A549 (cell line): ENCODE results near the gene RTN4RL2. TPM values are rescaled to one million over a fixed set of nuclear protein-coding genes. Genes with fewer than 3 reads are reported as not detected.
A peak's percentile ranks its signal among the peaks of the same experiment; 100 is the strongest.

Source experiments
- ATAC-seq, 2 experiments: fragments of 200-7000 bp in 1 of 2; fragments of >200 bp in 1 of 2; cut with Nextera tagmentation in 1 of 2; cut with Tn5 transposase in 1 of 2; 3 replicates each; pipeline versions ENCODE4 v1.8.0 to v1.9.1; 2018 to 2020; ENCODE audit warnings: mild to moderate bottlenecking in 1 of 2, moderate library complexity in 1 of 2
- CTCF ChIA-PET: fragments of 300-600 bp; sonication (Branson Sonifier 250); formaldehyde crosslinking; extraction: SDS; loops from one replicate; lab custom pipeline; 2021; ENCODE audit warnings: antibody characterized with exemption, inconsistent platforms; lab: Yijun Ruan, JAX
- POLR2A ChIA-PET: fragments of 350-600 bp; formaldehyde crosslinking; extraction: SDS; loops from one replicate; lab custom pipeline; 2021; ENCODE audit warnings: antibody characterized with exemption, inconsistent platforms; lab: Yijun Ruan, JAX
- DNase-seq, 2 experiments: peaks; one replicate each; pipeline versions ENCODE4 v3.0.0 to v3.0.0-alpha.2; 2011 to 2016; ENCODE audit warnings: low read depth in 1 of 2, low spot score in 1 of 2
- FAIRE-seq: peaks from 2 replicates; lab custom pipeline; 2011; peaks lifted over from hg19 to GRCh38; lab: Jason Lieb, UNC
- H3K27ac ChIP-seq, 2 experiments: fragments of >200 bp; sonication (Bioruptor Twin); formaldehyde crosslinking; 3 replicates each; pipeline ENCODE4 v1.5.1; 2016 to 2017
- H3K4me1 ChIP-seq: fragments of >200 bp; sonication (Bioruptor Twin); formaldehyde crosslinking; 3 replicates; pipeline ENCODE4 v1.6.1; 2016
- H3K4me2 ChIP-seq: fragments of >200 bp; sonication (Bioruptor Twin); formaldehyde crosslinking; 3 replicates; pipeline ENCODE4 v1.6.1; 2016
- H3K4me3 ChIP-seq: fragments of >200 bp; sonication (Bioruptor Twin); formaldehyde crosslinking; 3 replicates; pipeline ENCODE4 v1.5.1; 2016
- H3K9me3 ChIP-seq: fragments of >200 bp; sonication (Bioruptor Twin); formaldehyde crosslinking; 3 replicates; pipeline ENCODE4 v1.6.1; 2016
- CBX2 ChIP-seq: fragments of 200-600 bp; sonication (generic); IDR thresholded peaks from 2 replicates; pipeline ENCODE4 v1.6.1; 2016; ENCODE audit warnings: low read depth, mild to moderate bottlenecking, borderline replicate concordance
- CBX8 ChIP-seq: fragments of 200-600 bp; sonication (generic); IDR thresholded peaks from 2 replicates; pipeline ENCODE4 v1.6.1; 2016
- CHD2 ChIP-seq: fragments of 150-350 bp; IDR thresholded peaks from 2 replicates; pipeline ENCODE4 v1.6.1; 2014; ENCODE audit warnings: low read length; ENCODE audit not compliant: partially characterized antibody
- E2F6 ChIP-seq: IDR thresholded peaks from 2 replicates; pipeline ENCODE4 v1.6.1; 2012; ENCODE audit warnings: low read depth, borderline replicate concordance
- EHF ChIP-seq: fragments of 250-450 bp; sonication (Bioruptor Pico); IDR thresholded peaks from 2 replicates; pipeline ENCODE4 v1.5.0; 2020; ENCODE audit warnings: mild to moderate bottlenecking
- EHMT2 ChIP-seq: fragments of 200-600 bp; sonication (generic); IDR thresholded peaks from 2 replicates; pipeline ENCODE4 v1.6.1; 2016; ENCODE audit warnings: antibody characterized with exemption, low read depth, mild to moderate bottlenecking, moderate library complexity
- ELK1 ChIP-seq: fragments of 150-350 bp; IDR thresholded peaks from 2 replicates; pipeline ENCODE4 v1.6.1; 2014; ENCODE audit warnings: low read depth, mild to moderate bottlenecking, low read length
- EP300 ChIP-seq, 2 experiments: fragments of >200 bp; sonication (Bioruptor Twin); formaldehyde crosslinking; IDR thresholded peaks; 2 replicates in 1 of 2; 3 replicates in 1 of 2; pipeline ENCODE4 v1.6.1; 2016 to 2017
- GATA3 ChIP-seq: IDR thresholded peaks from 2 replicates; pipeline ENCODE4 v1.6.1; 2012; ENCODE audit warnings: borderline replicate concordance
- HDAC2 ChIP-seq: fragments of 200-600 bp; sonication (generic); IDR thresholded peaks from 2 replicates; pipeline ENCODE4 v1.6.1; 2016
- KDM1A ChIP-seq: fragments of 200-600 bp; sonication (generic); IDR thresholded peaks from 2 replicates; pipeline ENCODE4 v1.6.1; 2016; ENCODE audit warnings: low read depth, mild to moderate bottlenecking
- MAFK ChIP-seq: fragments of 450-650 bp; IDR thresholded peaks from 2 replicates; pipeline ENCODE4 v1.6.1; 2014; ENCODE audit not compliant: partially characterized antibody
- NPAS2 ChIP-seq: fragments of 250-450 bp; sonication (Bioruptor Pico); IDR thresholded peaks from 2 replicates; pipeline ENCODE4 v1.8.0; 2022; ENCODE audit warnings: mild to moderate bottlenecking, moderate library complexity, borderline replicate concordance
- PHF8 ChIP-seq: fragments of 200-600 bp; sonication (generic); IDR thresholded peaks from 2 replicates; pipeline ENCODE4 v1.6.1; 2016; ENCODE audit warnings: low read depth, mild to moderate bottlenecking, antibody characterized with exemption, moderate library complexity, borderline replicate concordance
- POLR2A ChIP-seq: IDR thresholded peaks from 2 replicates; pipeline ENCODE4 v1.6.1; 2012; ENCODE audit warnings: mild to moderate bottlenecking, low read length
- RNF2 ChIP-seq: fragments of 200-600 bp; sonication (generic); IDR thresholded peaks from 2 replicates; pipeline ENCODE4 v1.6.1; 2016; ENCODE audit warnings: low read depth, mild to moderate bottlenecking, antibody characterized with exemption, moderate library complexity, borderline replicate concordance
- SREBF2 ChIP-seq: fragments of 450-650 bp; IDR thresholded peaks from 2 replicates; pipeline ENCODE4 v1.6.1; 2014; ENCODE audit warnings: mild to moderate bottlenecking, moderate library complexity
- USF2 ChIP-seq: fragments of 450-650 bp; IDR thresholded peaks from 2 replicates; pipeline ENCODE4 v1.6.1; 2014; ENCODE audit warnings: antibody characterized with exemption
- ZC3H11A ChIP-seq: fragments of 450-650 bp; IDR thresholded peaks from 2 replicates; pipeline ENCODE4 v1.6.1; 2014; ENCODE audit warnings: antibody characterized with exemption, mild to moderate bottlenecking
- ZNF302 ChIP-seq: fragments of 250-450 bp; sonication (Bioruptor Pico); IDR thresholded peaks from 2 replicates; pipeline ENCODE4 v1.9.0; 2021; ENCODE audit warnings: inconsistent platforms, mild to moderate bottlenecking, moderate library complexity
- ZSCAN20 ChIP-seq: fragments of 250-450 bp; sonication (Bioruptor Pico); IDR thresholded peaks from 2 replicates; pipeline ENCODE4 v1.8.0; 2022; ENCODE audit warnings: mild to moderate bottlenecking, moderate library complexity
- WGBS: methylation state at CpG from one replicate; pipeline ENCODE4 v1.1.6; 2017; ENCODE audit errors: missing lambda C conversion rate; 5-methylcytosine and 5-hydroxymethylcytosine counted together
- polyA plus RNA-seq, 4 experiments: library from polyadenylated mRNA; depleted of rRNA in 3 of 4; stranded (reverse); fragments of >200 nt; fragmentation: RNase III in 1 of 4; extraction: RNeasy Plus Mini Kit Qiagen cat#74134 plus additional on column Dnase treatment in 1 of 4; gene quantifications; 2 replicates in 3 of 4; 3 replicates in 1 of 4; pipeline ENCODE4 v1.2.3, GENCODE V29; 2011 to 2017
- TF ChIP-seq, protein P1 (sequence below): fragments of 200-600 bp; sonication (generic); IDR thresholded peaks from 2 replicates; pipeline ENCODE4 v1.6.1; 2016; ENCODE audit warnings: antibody characterized with exemption, mild to moderate bottlenecking, moderate library complexity
- TF ChIP-seq, protein P2 (sequence below): IDR thresholded peaks from 2 replicates; pipeline ENCODE4 v1.6.1; 2012

Gene RTN4RL2
- polyA plus RNA-seq, 2 of the 4 experiments (the other 2 are of a cell fraction), result 9.2 to 23.7 TPM

DNA sequence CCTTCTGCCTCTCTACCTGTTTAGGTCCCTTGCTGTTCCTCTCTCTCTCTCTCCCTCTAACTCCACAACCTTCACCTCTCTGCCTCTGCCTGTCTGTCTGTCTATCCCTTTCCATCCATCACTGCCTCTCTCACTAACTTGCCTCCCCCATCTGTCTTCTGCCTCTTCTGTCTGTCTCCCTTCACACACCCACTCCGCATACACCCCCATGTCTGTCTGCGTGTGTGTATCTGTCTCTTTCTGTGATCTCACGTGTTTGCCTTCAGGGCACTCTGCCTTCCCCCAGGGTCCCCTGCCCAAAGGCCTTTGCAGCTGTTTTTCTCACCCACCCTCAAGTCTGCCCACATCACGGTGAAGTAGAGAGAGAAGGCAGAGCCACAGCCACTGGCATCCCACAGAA lies 7.9 kb downstream of the RTN4RL2 start:
- Histone ChIP-seq H3K4me2 (no peak overlapping the region), H3K27ac (no peak overlapping the region), H3K9me3 (no peaks in the 10 kb centered on the region), H3K4me1 (peaks cover 5% of the 10 kb centered on the region; the same call in 2 of the 3 replicates), H3K4me3 (no peak overlapping the region)
- TF ChIP-seq GATA3, result no peak
- TF ChIP-seq ELK1, result no peak
- TF ChIP-seq RNF2, result no peak
- TF ChIP-seq SREBF2, result no peak
- no peak for TF ChIP-seq KDM1A
- TF ChIP-seq ZNF302 (CRISPR knock-in tag), result no peak
- TF ChIP-seq, protein P1, sequence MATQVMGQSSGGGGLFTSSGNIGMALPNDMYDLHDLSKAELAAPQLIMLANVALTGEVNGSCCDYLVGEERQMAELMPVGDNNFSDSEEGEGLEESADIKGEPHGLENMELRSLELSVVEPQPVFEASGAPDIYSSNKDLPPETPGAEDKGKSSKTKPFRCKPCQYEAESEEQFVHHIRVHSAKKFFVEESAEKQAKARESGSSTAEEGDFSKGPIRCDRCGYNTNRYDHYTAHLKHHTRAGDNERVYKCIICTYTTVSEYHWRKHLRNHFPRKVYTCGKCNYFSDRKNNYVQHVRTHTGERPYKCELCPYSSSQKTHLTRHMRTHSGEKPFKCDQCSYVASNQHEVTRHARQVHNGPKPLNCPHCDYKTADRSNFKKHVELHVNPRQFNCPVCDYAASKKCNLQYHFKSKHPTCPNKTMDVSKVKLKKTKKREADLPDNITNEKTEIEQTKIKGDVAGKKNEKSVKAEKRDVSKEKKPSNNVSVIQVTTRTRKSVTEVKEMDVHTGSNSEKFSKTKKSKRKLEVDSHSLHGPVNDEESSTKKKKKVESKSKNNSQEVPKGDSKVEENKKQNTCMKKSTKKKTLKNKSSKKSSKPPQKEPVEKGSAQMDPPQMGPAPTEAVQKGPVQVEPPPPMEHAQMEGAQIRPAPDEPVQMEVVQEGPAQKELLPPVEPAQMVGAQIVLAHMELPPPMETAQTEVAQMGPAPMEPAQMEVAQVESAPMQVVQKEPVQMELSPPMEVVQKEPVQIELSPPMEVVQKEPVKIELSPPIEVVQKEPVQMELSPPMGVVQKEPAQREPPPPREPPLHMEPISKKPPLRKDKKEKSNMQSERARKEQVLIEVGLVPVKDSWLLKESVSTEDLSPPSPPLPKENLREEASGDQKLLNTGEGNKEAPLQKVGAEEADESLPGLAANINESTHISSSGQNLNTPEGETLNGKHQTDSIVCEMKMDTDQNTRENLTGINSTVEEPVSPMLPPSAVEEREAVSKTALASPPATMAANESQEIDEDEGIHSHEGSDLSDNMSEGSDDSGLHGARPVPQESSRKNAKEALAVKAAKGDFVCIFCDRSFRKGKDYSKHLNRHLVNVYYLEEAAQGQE, result no peak
- no peak for TF ChIP-seq CBX8
- ChIA-PET POLR2A (no interaction called here), CTCF (interaction anchor here (1.3 to 8.7 kb wide), 4 partner anchors 8 to 26 kb away, joined by 4 to 102 read pairs (median 38); partner anchors contain the start of gene RTN4RL2)
- ATAC-seq (no peak), FAIRE-seq (no peak), DNase-seq (no peak)
- WGBS, result 77% methylated on average over 4 of the region's 4 CpGs

- FAIRE-seq (no peak), ATAC-seq (no peak), DNase-seq (no peak)
- Histone ChIP-seq H3K4me2 (no peak overlapping the region), H3K4me3 (no peak overlapping the region), H3K4me1 (peaks cover 9% of the 10 kb centered on the region), H3K9me3 (no peaks in the 10 kb centered on the region), H3K27ac (no peak overlapping the region)
- ChIA-PET POLR2A (no interaction called here), CTCF (interaction anchor here (0.8 to 8.7 kb wide), 4 partner anchors 10 to 120 kb away, joined by 4 to 102 read pairs (median 38); partner anchors contain the start of gene RTN4RL2)
- TF ChIP-seq ZC3H11A (no peak), ZSCAN20 (CRISPR knock-in tag) (no peak), EHF (no peak), KDM1A (peak; percentile 78), MAFK (no peak), PHF8 (no peak), EP300 (IDR thresholded peaks at IDR 0.05) (no peak), CHD2 (no peak), SREBF2 (no peak), E2F6 (no peak), CBX2 (no peak), EHMT2 (no peak), NPAS2 (no peak), USF2 (no peak), HDAC2 (peak; percentile 75), POLR2A (no peak)
- TF ChIP-seq, protein P2, sequence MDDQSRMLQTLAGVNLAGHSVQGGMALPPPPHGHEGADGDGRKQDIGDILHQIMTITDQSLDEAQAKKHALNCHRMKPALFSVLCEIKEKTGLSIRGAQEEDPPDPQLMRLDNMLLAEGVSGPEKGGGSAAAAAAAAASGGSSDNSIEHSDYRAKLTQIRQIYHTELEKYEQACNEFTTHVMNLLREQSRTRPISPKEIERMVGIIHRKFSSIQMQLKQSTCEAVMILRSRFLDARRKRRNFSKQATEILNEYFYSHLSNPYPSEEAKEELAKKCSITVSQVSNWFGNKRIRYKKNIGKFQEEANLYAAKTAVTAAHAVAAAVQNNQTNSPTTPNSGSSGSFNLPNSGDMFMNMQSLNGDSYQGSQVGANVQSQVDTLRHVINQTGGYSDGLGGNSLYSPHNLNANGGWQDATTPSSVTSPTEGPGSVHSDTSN, result no peak
- WGBS, result 58% methylated on average over 5 of the region's 5 CpGs
Observed at GRCh38 chr11:57469268-57469667, 8.9 kb downstream of the RTN4RL2 start.
